Stimulated activated CD4-positive, alpha-beta T cell treated with anti-CD3 and anti-CD28 coated beads, Interleukin-1b, Interleukin-23, amount 100 ng/mL, for 1 hour (primary cell): ENCODE results near the gene SDK1.

Experiments used
- DNase-seq, 2 donors: peaks; one replicate each; pipeline ENCODE4 v3.0.0-alpha.2; 2020; ENCODE audit warnings: low read depth in 2 of 2

The SDK1 gene

GRCh38 chr7:3463696-3464095, 162.6 kb downstream of the SDK1 start:
- DNase-seq, result no peak

- no peak for DNase-seq
These were observed 164.0 kb downstream of the SDK1 start for GRCh38 chr7:3464900-3465622.

- DNase-seq, result no peak
These were observed 165.2 kb downstream of the SDK1 start for GRCh38 chr7:3466261-3466660.

- DNase-seq, result no peak
These were observed 168.6 kb downstream of the SDK1 start for GRCh38 chr7:3469641-3470040.

- DNase-seq, result no peak
These were observed 179.1 kb downstream of the SDK1 start for GRCh38 chr7:3480197-3480596.

GRCh38 chr7:3481435-3481834, 180.4 kb downstream of the SDK1 start:
- DNase-seq, result no peak

GRCh38 chr7:3482147-3482921, 181.3 kb downstream of the SDK1 start:
- DNase-seq, result no peak

GRCh38 chr7:3486841-3487240, 185.8 kb downstream of the SDK1 start:
- DNase-seq, result no peak

GRCh38 chr7:3488829-3489228, 187.8 kb downstream of the SDK1 start:
- DNase-seq, result no peak

- DNase-seq, result no peak
These were observed 192.4 kb downstream of the SDK1 start for GRCh38 chr7:3493499-3493898.

- no peak for DNase-seq
These were observed 193.9 kb downstream of the SDK1 start for GRCh38 chr7:3494947-3495346.

GRCh38 chr7:3495530-3495929, 194.5 kb downstream of the SDK1 start:
- no peak for DNase-seq

- no peak for DNase-seq
These were observed 194.9 kb downstream of the SDK1 start for GRCh38 chr7:3495954-3496353.

GRCh38 chr7:3497796-3498195, 196.7 kb downstream of the SDK1 start:
- no peak for DNase-seq

GRCh38 chr7:3501671-3502070, 200.6 kb downstream of the SDK1 start:
- DNase-seq, result no peak

- no peak for DNase-seq
These were observed 203.3 kb downstream of the SDK1 start for GRCh38 chr7:3504384-3504783.

- DNase-seq, result no peak
These were observed 209.3 kb downstream of the SDK1 start for GRCh38 chr7:3510101-3511020.

GRCh38 chr7:3517344-3517743, 216.3 kb downstream of the SDK1 start:
- no peak for DNase-seq

GRCh38 chr7:3518546-3518945, 217.5 kb downstream of the SDK1 start:
- DNase-seq, result no peak

- no peak for DNase-seq
These were observed 219.2 kb downstream of the SDK1 start for GRCh38 chr7:3520206-3520605.

GRCh38 chr7:3527496-3528124, 226.6 kb downstream of the SDK1 start:
- no peak for DNase-seq

GRCh38 chr7:3533040-3533439, 232.0 kb downstream of the SDK1 start:
- DNase-seq, result no peak
